Neural progenitor cell (in vitro differentiated cells): Measurements from ENCODE around the gene SBSN.

ENCODE experiments used
- EZH2 ChIP-seq: fragments of 200-600 bp; sonication (generic); IDR thresholded peaks from 2 replicates; pipeline ENCODE4 v1.6.1; 2017; ENCODE audit warnings: antibody characterized with exemption, mild to moderate bottlenecking, moderate library complexity
- EZH2phosphoT487 ChIP-seq: fragments of 200-600 bp; sonication (generic); IDR thresholded peaks from 2 replicates; pipeline ENCODE4 v1.6.1; 2017; ENCODE audit warnings: antibody characterized with exemption
- TF ChIP-seq, protein P1 (sequence below): fragments of 200-600 bp; sonication (generic); IDR thresholded peaks from 2 replicates; pipeline ENCODE4 v1.5.1; 2017; ENCODE audit warnings: antibody characterized with exemption, mild to moderate bottlenecking

DNA sequence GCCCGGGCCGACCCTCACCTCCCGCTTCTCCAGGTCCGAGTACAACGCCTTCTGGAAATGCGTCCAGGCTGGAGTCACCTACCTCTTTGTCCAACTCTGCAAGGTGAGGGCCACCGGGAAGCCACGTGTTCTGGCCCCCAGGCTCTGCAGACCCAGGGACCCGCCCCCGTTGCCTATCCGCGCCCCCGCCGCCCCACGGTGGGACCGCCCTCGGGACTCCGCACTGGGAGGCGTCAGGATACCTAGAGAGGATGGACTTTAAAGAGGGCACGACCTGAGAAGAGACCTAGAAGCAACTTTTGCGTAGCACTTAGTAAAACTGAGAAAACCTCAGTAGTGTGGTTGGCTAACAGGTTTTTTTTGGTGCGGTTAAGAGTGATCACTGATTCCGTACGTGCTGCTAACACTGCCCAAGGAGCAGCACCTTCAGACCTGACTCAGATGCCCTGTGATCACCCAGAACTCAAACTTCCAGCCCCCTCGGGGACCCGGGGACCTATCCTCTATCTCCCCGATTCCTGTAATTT lies 17.8 kb upstream of the SBSN start:
- TF ChIP-seq, protein P1, sequence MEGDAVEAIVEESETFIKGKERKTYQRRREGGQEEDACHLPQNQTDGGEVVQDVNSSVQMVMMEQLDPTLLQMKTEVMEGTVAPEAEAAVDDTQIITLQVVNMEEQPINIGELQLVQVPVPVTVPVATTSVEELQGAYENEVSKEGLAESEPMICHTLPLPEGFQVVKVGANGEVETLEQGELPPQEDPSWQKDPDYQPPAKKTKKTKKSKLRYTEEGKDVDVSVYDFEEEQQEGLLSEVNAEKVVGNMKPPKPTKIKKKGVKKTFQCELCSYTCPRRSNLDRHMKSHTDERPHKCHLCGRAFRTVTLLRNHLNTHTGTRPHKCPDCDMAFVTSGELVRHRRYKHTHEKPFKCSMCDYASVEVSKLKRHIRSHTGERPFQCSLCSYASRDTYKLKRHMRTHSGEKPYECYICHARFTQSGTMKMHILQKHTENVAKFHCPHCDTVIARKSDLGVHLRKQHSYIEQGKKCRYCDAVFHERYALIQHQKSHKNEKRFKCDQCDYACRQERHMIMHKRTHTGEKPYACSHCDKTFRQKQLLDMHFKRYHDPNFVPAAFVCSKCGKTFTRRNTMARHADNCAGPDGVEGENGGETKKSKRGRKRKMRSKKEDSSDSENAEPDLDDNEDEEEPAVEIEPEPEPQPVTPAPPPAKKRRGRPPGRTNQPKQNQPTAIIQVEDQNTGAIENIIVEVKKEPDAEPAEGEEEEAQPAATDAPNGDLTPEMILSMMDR, result no peak
- TF ChIP-seq EZH2phosphoT487 (no peak), EZH2 (no peak)
